Activated T-cell treated with anti-CD3 and anti-CD28 coated beads, Interleukin-2, amount 50 U/mL, for 48 hours (primary cell): ENCODE data around the gene CMTM1.
A peak's percentile ranks its signal among the peaks of the same experiment; 100 is the strongest.
"Not testable (repeated sequence)": the region's sequence is repeated elsewhere in the genome, so short reads cannot be mapped to it uniquely, and the experiment has no call there.

Source experiments
- DNase-seq, 2 experiments: peaks; one replicate each; pipeline ENCODE4 v3.0.0-alpha.2; 2020

CMTM1 gene

DNA sequence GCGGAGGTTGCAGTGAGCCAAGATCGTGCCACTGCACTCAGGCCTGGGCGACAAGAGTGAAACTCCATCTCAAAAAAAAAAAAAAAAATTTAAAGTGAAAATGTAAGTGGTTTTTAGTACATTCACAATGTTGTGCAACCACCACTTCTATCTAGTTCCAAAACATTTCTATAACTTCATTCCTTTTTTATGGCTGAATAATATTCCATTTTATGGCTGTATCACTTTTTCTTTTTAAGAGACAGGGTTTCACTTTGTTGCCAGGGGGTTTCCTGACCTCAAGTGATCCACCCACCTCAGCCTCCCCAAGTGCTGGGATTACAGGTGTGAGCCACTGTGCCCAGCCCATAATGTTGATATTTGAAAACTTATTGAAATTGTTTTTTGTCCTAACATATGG is 26.6 kb downstream of the CMTM1 start:
- DNase-seq: no peak

DNA sequence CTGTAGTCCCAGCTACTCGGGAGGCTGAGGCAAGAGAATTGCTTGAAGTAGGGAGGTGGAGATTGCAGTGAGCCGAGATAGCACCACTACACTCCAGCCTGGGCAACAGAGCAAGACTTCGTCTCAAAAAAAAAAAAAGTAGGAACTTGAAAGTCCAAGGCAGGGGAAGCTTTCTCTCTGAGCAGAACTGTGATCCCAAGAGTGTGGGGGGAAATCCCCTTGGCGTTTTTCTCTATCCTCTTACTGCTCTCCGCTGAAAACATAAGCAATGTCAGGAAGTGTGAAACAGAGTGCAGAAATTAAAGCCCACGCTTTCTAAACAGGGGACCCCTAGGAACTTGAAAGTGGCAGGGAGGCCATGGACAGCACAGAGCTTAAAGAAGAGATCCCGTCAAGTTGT is 28.5 kb downstream of the CMTM1 start:
- no peak for DNase-seq

DNA sequence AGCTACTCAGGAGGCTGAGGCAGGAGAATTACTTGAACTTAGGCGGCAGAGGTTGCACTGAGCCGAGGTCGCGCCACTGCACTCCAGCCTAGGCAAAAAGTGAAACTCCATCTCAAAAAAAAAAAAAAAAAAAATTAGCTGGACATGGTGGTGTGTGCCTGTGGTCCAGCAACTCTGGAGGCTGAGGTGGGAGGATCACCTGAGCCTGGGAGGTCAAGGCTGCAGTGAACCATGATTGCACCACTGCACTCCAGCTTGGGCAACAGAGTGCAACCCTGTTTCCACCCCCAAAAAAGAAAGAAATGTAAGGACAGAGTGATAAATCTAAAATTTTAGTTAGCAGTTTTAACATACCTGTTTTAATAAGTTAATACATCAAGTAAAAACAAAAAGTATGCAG is 30.3 kb downstream of the CMTM1 start:
- DNase-seq: not testable (repeated sequence)

DNA sequence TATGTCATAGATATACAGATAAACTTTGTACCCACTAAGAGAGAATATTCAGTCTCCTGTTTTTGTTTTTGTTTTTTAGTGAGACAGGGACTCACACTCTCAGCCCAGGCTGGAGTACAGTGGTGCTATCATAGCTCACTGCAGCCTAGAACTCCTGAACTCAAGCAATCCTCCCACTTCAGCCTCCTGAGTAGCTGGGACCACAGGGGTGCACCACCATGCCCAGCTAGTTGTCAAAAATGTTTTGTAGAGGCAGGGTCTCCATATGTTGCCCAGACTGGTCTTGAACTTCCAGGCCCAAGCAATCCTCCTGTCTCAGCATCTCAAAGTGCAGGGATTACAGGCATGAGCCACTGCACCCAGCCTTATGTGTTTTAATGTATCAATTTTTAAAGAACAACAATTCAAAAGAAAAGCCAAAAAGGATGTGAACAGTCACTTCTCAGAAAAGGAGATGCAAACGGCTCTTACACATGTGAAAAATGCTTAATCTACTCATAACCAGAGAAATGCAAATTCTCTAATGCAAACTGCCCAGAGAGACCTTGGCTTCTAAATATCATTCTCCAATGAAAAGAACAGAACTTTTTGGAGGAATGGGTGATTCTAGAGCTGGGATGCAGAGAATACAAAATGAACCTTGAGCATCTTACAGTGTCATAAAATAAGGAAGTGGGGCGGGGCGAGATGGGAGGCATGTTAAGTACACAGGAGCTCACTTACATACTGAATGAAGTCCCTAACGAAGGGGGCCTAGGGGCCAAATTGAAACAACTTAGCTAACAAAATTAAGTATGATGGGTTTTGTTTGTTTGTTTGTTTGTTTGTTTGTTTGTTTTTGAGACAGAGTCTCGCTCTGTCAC is 31.0 kb downstream of the CMTM1 start:
- DNase-seq: no peak

DNA sequence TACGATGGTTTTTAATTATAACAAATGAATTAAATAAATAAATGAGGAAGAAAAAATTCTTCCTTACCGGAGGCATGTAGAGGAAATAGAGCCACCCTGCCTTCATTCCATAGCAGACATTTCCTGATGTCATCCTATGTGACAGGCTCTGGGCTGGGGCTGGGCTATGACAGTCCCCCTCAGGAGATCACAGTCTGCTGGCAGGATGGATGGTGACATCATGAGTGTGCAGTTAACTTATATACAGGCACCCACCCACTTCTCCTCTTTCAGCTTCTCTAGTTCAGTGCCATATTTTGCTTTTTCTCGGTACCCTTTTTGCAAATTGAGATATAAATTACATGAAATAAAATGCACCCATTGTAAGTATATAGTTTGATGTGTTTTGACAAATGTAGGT is 31.9 kb downstream of the CMTM1 start:
- no peak for DNase-seq

DNA sequence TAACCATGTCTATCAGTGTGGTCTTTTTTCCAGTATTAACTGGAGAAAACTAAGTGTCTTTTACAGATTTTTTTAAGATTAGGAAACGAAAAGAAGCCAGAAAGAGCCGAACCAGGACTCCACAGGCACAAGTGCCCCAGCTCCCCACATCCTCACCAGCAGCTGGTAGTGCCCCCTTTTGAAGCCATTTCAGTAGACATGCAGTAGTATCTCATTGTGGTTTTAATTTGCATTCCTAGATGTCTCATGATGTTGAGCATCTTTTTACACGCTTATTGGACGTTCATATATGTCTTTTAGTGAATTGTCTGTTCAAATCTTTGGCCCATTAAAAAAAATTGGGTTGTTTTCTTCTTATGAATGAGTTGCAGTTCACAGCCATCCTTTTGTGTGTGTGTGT is 33.5 kb downstream of the CMTM1 start:
- DNase-seq: no peak

DNA sequence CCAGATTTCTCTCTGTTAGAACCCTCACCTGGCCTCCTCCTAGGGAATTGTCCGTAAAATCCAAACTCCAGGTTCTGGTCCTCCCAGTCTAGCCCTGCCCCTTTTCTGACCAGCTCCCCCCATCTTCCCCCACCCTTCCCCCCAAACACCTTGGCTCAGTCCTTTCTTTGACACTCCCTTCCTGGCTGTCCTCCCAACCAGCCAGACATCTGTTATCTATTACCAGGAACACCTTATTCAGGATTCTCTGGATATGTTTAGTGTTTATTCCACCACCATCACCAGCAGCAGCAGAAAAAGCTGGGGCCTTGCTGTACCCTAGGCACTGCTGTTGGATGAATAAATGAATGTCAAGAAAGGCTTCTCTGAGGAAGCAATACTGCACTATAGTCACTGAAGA is 34.2 kb downstream of the CMTM1 start:
- no peak for DNase-seq

DNA sequence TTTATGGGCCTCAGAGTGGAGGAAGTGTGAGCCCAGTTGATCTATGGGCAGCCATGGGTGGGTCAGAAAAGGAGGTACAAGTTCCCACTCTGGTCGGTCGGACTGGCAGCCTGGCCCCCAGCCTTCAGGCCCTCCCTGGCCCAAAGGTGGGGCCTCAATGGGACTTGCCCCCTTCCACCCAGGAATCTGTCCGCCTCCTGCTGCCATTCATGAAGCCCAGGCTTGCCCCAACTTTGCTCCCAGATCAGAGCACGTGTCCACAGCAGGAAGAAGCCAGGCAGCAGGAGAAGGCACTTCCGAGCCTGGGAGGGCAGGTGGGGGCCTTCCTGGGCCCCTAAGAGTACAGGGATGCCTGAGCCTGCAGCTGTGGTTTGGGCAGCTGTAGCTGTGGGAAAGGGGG is 35.2 kb downstream of the CMTM1 start:
- no peak for DNase-seq

DNA sequence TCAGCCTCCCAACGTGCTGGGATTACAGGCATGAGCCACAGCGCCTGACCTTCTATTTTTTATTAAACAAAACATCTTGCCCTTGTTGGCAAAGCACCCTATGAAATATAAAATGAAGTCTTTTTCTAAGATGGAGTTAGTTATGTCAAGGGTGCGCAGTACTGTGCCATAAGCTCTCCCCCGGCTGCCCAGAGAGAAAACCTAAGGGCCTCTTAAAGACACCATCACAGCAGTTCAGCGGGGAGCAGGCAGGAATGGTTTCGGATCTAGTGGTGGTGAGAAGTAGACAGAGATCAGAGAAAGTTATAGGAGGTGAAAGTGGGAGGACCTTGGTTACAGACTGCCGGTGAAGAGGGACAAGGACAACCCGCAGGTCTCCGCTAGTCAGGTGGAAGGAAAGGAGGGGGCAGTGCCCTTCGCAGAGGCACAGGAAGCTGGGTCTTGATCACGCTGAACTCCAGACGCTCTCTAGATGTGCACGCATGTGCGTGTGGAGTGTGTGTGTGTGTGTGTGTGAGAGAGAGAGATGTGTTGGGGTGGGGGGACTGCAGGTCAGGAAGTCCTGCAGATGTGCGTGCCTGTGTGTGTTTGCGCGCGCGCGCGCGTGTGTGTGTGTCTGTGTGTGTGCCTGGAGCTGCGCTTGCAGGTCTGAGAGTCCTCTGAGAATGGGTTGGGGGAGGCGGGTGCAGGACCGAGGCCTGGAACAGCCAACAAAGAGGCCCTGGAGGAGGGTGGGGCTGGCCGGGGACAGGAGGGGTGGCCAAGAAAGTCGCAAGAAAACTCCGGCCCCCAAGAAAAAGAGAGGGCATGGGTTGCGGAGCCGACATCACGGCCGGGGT is 37.5 kb downstream of the CMTM1 start:
- peak; percentile 75 to 79 for DNase-seq

DNA sequence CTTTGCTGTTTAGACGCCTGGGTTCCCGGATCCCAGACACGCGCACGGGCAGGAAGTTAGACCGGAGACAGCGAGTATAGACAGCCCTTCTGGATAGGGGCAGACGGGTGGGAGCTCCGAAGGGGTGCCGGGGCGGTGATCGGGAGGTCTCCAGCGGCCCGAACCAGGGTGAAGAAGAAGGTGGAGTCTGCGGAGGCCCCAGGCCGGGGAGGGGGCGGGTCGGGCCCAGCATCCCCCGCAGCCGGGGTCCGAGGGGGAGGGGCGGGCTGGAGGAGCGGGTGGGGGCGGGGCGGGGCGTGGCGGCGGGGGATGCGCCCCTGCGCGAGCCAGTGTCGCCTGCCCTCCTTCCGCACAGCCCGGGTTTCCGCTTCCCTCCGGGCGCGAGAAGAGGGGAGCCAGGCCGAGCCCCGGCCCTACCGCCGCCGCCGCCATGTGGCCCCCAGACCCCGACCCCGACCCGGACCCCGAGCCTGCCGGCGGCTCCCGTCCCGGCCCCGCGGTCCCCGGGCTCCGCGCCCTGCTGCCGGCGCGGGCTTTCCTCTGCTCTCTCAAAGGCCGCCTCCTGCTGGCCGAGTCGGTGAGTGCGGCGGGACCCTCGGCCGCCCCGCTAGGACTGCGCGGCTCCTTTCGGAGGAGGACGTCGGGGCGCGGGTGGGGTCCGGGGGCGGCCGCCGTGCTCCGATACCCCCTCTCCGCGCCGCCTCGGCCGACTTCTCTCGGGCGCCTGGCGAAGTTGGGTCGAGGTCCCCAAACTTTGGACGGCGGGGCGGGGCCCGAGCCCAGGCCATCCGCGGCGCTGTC is 38.3 kb downstream of the CMTM1 start, which contains the start of gene CMTM3:
CMTM3 (plus strand) TSS at position 329 of the 801 bp plus-strand sequence; CDS start at position 431, 102 bp downstream.
- peak; percentile 89 to 90 for DNase-seq

DNA sequence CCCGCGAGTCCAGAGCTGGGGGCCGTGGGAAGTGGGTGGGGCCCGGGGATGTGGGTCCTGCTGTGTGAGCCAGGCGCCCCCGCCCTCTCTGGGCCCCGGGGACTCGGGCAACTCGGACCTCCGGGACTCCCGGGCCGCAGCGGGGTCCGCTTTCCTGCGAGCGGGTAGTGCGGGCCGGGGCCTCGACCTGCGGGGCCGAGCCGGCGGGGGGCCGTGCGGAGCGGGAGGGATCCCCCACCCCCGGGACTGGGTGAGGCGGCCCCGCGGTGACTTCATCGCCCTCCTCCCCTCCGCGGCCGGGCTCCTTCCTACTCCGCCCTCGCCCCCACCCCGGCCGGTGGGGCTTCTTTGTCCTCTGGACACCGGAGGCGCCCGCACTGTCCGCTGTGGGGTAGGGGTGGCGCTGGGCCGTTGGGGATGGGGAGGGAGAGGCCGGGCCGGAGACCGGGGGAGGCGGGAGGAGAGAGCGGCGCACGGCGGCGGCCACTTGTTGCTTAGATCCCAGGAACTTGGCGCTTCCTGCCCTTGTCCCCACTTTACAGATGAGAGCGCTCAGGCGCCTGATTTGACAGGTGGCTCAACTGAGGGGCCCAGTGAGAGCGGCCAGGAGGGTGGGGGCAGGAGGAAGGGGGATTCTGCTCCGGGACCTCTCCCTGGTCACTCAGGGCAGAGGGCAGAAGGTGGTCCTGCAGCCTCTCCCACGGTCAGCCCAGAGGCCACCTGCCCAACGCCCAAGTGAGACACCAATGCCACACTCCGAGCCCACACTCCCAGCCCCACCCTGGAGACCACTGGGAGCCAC is 39.1 kb downstream of the CMTM1 start:
- peak; percentile 52 to 65 for DNase-seq

DNA sequence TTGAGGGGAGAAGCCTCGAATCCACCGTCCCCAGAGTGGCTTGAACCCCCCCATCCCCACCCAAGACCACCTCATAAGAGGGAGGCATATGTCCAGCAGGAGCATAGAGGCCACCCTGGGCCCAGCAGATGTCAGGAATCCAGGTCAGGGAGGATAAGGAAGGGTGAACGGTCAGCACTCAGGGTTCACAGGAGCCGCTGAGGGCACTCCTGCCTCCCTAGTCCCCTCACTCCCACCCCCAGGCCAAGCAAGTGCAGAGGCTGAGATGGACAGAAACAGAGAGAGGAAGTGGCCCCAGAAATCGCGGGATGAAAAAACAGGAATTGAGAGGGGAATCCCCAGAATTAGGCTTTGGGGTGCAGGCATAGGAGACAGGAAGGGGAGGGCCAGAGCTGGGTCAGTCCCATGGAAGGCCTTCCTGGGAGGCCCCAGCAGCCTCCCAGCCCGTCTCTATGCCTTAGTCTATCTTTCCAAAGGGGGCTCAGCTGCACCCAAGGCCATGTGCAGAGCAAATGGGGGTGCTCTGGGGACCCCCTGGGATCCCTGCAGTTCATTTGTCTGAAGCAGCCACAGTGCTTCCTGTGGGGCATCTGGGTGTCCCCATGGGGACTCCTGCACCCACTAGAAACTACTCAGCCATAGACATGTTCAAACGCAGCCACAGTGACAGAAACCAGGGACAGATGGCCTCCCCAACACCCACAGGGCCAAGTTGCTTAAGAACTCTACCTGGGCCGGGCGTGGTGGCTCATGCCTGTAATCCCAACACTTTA is 39.9 kb downstream of the CMTM1 start:
- DNase-seq: no peak

DNA sequence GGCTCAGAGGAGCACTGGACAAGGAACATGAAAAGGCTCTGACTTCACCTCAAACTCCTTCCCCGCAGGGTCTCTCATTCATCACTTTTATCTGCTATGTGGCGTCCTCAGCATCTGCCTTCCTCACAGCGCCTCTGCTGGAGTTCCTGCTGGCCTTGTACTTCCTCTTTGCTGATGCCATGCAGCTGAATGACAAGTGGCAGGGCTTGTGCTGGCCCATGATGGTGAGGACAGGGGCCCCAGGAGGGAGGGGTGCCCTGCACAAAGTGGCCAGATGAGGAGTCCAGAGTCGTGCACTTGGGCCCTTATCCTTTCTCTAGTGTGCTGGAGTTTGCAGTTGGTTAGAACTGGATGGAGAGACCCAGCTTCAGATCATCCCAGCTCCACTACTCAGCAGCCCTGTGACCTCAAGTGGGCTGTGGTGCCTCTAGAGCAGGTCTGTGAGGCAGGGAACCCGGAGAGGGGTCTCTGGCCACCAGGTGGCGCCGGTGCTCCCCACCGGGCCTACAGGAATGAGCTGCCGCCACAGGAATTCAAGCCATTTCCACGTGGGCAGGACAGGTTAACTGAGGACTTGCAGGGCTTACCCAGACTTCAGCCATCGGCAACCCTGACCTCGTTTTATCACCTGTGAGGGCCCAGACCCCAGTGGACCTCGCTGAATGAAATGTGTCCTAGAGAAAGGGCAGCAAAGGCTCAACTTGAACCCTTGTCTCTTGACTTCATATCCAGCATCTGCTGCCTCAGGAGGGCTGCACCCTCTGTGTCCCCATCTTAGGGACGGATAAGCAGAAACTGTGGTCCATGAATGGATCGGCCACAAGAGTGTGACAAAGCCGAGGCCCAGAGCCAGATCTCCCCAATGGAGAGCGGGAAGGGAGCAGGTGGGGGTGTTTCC is 42.3 kb downstream of the CMTM1 start:
- DNase-seq: peak; percentile 91 to 92

DNA sequence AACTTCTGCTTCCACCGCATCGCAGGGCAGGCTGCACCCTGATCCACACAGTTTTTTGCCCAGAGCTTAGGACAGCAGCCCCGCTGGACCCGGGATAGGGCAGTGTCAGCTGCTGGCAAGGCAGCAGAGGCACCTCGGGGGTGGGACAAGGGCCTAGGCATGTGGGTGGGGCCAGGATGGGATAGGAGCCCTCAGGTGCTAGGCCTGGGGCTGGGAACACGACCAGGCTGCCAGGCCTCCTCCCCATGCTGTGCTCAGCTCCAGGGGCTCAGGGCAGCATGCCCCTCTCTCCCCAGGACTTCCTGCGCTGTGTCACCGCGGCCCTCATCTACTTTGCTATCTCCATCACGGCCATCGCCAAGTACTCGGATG is 42.9 kb downstream of the CMTM1 start:
- no peak for DNase-seq

DNA sequence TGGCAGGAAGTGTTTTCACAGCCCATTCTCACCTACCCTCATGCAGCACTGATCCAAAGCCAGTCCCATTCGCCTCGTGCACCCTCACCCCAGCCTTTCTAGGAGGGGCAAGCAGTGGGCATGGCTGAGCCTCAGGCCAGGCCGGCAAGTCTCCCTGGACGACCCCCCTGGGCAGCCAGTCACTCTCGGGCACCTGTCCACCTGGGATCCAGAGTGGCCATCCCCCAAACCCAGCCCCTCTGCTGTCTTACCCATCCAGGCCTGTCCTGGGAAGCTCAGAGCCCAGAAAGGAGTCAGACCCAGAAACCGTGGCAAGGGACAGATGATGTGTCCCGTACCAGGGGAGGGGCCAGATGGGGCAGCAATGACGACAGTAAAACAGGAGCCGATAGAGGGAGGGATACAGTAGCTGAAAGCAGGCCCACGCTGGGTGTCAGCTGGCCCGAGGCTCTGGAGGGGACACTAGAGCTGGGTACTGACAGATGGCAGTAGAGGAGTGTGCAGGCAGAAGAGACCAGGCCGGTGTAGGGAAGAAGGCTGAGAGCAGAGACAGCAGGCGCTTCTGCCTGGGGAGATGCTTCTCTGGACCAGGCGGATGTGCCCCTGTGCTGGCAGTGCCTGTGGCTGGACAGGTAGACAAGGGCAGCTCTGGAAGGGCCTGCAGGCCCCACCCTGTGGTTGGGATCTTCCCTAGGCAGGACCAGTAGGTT is 44.0 kb downstream of the CMTM1 start:
- no peak for DNase-seq

DNA sequence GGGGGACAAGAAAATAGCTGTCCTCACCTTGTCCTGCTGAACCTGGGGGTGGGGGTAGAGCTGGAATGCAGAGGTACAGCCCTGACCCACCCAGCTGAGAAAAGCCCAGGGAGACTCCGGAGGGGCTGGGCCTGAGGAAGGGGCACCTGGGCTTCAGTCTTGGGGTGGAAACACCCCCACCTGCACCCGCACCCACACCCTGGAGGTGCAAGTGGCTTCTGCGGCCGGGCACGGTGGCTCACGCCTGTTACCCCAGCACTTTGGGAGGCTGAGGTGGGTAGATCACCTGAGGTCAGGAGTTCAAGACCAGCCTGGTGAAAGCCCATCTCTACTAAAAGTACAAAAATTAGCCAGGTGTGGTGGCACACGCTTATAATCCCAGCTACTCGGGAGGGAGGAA is 45.7 kb downstream of the CMTM1 start:
- DNase-seq: not testable (repeated sequence)

DNA sequence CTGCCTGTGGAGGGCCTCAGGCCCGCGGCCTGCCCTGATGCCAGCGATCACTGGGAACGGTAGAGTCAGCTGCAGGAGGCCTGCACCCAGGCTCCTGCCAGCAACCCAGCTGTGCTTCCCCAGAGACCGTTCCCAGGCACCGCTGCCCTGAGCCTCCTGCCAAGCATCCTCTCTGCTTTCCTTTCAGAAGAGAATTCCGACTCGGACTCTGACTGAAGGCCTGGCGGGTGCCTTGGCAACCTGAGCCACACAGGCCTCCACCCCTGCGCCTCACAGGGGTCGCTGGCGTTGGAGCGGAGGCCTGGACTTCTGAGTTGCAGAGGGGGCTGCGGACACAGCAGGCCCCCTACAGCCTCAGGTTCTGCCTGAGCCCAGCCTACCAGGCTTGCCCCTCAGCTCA is 46.2 kb downstream of the CMTM1 start:
- DNase-seq: no peak

DNA sequence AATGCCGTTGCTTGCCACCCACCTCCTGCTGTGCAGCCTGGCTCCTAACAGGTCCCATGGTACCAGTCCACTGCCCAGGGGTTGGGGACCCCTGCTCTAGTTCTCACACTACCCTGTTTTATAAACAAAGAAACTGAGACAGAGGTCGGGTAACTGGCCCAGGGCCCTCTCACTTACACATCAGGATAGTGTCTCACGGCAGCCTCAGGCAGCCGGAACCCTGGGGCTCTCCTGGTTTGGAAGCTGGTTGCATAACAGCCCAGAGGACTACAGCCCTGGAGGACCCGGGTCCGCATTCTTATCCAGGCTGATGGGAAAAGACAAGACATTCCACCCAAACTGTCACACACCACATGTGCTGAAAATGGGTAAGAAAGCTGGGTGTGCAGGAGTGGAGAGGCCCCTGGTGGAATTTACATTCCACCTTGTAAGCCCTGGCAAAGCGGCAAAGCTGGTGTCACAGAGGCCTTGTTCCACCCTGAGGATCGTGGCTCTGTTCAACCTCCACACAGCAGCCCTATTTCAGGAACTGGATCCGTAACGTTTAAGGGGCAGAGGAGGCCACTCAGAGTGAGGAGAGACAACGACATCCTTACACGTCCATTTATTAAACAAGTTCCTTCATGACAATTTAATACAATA is 48.0 kb downstream of the CMTM1 start:
- DNase-seq: no peak

DNA sequence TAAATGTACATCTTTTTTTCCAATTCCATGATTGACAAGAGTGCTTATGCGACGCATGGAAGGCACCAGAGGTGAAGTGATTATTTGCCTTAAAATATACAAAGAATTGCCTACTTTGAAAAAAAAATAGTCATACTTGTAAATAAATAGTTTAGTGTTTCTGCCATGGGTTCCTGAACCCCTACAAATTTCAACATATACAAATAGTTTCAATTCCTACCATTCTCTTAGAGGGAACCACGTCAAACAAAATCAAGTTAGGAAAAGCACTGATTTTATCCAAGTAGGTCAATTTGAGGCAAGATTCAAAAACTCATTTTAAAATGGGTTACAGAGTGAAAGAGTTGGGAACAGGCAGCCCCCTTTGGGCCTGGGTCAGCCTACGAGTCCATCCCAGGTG is 49.9 kb downstream of the CMTM1 start:
- no peak for DNase-seq
